Ishikawa (cell line): Measurements from ENCODE around the gene MTUS2.

ENCODE experiments used
- CEBPB ChIP-seq: IDR thresholded peaks from 2 replicates; pipeline ENCODE4 v1.6.1; 2012
- CREB1 ChIP-seq: IDR thresholded peaks from 2 replicates; pipeline ENCODE4 v1.6.1; 2012; ENCODE audit warnings: low read depth
- EGR1 ChIP-seq: IDR thresholded peaks from 2 replicates; pipeline ENCODE4 v1.6.1; 2012
- EP300 ChIP-seq: IDR thresholded peaks from 2 replicates; pipeline ENCODE4 v1.6.1; 2012; ENCODE audit warnings: borderline replicate concordance
- FOXM1 ChIP-seq: IDR thresholded peaks from 2 replicates; pipeline ENCODE4 v1.6.1; 2012; ENCODE audit warnings: low read depth, borderline replicate concordance
- NFIC ChIP-seq: IDR thresholded peaks from 2 replicates; pipeline ENCODE4 v1.6.1; 2012
- RAD21 ChIP-seq: IDR thresholded peaks from 2 replicates; pipeline ENCODE4 v1.6.1; 2012; ENCODE audit warnings: low read depth
- REST ChIP-seq: IDR thresholded peaks from 2 replicates; pipeline ENCODE4 v1.6.1; 2012; ENCODE audit warnings: low read depth, mild to moderate bottlenecking
- TAF1 ChIP-seq: IDR thresholded peaks from 2 replicates; pipeline ENCODE4 v1.6.1; 2012; ENCODE audit warnings: low read depth, mild to moderate bottlenecking
- TCF12 ChIP-seq: IDR thresholded peaks from 2 replicates; pipeline ENCODE4 v1.6.1; 2012; ENCODE audit warnings: low read depth
- TEAD4 ChIP-seq: IDR thresholded peaks from 2 replicates; pipeline ENCODE4 v1.6.1; 2012
- USF1 ChIP-seq: IDR thresholded peaks from 2 replicates; pipeline ENCODE4 v1.6.1; 2012
- YY1 ChIP-seq: IDR thresholded peaks from 2 replicates; pipeline ENCODE4 v1.6.1; 2012; ENCODE audit warnings: low read depth
- TF ChIP-seq, protein P1 (sequence below): IDR thresholded peaks from 2 replicates; pipeline ENCODE4 v1.6.1; 2012

- TF ChIP-seq CREB1 (no peak), EP300 (no peak), YY1 (no peak), CEBPB (no peak), REST (no peak), FOXM1 (no peak), TAF1 (no peak), RAD21 (no peak), USF1 (no peak), TEAD4 (no peak), TCF12 (no peak), NFIC (no peak), EGR1 (no peak)
- TF ChIP-seq, protein P1, sequence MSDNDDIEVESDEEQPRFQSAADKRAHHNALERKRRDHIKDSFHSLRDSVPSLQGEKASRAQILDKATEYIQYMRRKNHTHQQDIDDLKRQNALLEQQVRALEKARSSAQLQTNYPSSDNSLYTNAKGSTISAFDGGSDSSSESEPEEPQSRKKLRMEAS = no peak
Observed at GRCh38 chr13:28865149-28865744, 45.1 kb downstream of the MTUS2 start.
